GM12874 (cell line): ENCODE data around the gene AMIGO2.

Experiments used
- CTCF ChIP-seq: IDR thresholded peaks from 2 replicates; pipeline ENCODE4 v1.5.1; 2011; ENCODE audit warnings: low read depth, mild to moderate bottlenecking, control low read depth, low read length, moderate library complexity; ENCODE audit not compliant: insufficient read depth

Gene AMIGO2

GRCh38 chr12:47114481-47114892, 34.7 kb upstream of the AMIGO2 start:
- TF ChIP-seq CTCF = no peak

GRCh38 chr12:47112679-47113078, 32.9 kb upstream of the AMIGO2 start:
- TF ChIP-seq CTCF = no peak

- no peak for TF ChIP-seq CTCF
These were observed 32.1 kb upstream of the AMIGO2 start for GRCh38 chr12:47111854-47112253.

GRCh38 chr12:47111392-47111778, 31.6 kb upstream of the AMIGO2 start:
- no peak for TF ChIP-seq CTCF

GRCh38 chr12:47110718-47111391, 31.1 kb upstream of the AMIGO2 start:
- TF ChIP-seq CTCF = no peak

- no peak for TF ChIP-seq CTCF
These were observed 30.3 kb upstream of the AMIGO2 start for GRCh38 chr12:47110011-47110541.

- no peak for TF ChIP-seq CTCF
These were observed 28.2 kb upstream of the AMIGO2 start for GRCh38 chr12:47107926-47108325.

- no peak for TF ChIP-seq CTCF
These were observed 27.7 kb upstream of the AMIGO2 start for GRCh38 chr12:47107446-47107845.
